COLO668 (cell line): ENCODE results near the gene SPI1.

Experiments used
- DNase-seq: peaks from one replicate; lab custom pipeline; 2025; ENCODE audit not compliant: unreplicated experiment; lab: John Stamatoyannopoulos, UW

Gene SPI1

DNA sequence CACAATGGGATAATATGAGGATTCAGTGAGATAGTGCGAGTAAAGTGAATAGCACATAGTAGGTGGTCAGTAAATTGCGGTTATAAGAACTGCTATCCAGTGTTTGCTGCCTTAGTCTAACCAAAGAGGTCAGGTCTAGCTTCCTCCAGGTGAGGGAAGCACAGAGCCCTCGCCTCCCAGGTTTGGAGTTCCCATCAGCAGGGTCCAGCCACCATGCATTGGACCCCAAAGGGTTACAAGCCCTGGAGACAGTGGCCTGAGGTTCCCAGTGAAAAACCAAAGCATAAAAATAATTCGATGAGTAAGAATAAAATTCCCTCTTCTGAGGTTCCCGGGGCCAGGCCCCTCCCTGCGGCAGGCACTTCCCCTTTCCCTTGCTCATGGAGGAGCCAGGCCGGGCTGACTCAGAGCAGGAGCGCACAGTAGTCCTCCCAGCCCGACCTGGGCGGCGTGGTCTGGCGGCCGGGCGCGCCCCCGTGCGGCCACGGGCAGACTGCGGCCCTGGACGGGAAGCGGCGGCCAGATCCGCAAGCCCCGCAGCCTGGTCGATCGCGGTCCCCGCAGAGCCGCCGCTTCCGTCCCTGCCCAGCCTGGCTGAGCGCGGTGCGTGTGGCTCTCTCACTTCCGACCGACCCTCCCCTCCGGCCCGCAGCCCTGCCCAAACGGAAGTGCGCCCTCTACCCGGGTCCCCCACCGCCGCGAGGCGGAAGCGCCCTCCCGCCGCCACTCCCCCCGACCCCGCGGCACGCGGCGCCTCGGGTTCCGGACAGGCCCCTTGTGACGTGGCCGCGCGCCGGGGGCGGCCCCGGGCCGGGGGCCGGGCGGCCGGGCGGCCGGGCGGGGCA lies 29.6 kb upstream of the SPI1 start, which contains the start of gene SLC39A13:
TSS of gene SLC39A13 (plus strand) at position 845 of the 845 bp plus-strand sequence. CDS start 1,505 bp downstream, outside the sequence.
- peak; percentile 97 for DNase-seq

DNA sequence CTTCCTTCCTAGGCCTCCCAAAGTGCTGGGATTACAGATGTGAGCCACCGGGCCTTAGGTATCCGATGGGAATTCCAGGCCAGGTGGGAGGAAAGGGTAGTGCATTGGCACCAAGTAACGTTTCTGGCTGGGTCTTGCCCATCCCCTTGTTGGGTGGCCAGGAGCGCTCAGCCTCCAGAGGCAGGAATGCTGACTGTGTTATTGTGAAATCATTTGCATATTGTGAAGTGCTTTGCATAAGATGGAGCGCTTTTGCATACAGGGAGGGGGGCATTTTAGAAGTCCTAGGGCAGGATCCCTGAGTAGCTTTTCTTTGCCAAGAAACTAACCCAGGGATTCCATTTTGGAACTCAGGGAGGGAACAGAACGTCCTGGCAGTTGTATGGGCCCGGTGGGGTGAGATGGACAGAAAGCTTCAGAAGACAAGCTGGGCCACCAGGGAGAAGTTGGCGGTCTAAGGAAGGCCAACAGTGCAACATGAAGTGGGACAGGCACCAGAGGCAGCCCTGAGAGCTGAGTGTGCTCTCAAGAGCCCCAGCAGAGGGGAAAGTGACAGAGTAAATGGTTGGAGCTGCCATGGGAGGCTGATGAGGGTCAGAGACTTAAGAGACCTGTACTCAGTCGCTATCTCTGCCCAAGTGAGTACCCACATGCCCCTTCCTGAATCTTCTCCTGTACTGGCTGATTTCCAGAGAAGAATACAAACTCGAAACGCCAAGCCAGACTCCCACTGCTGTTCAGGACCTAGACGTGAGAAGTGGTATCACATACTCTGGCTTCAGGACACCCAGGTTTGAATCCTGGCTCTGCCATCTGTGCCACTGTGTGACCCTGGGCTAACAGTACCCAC lies 28.8 kb upstream of the SPI1 start:
- no peak for DNase-seq

DNA sequence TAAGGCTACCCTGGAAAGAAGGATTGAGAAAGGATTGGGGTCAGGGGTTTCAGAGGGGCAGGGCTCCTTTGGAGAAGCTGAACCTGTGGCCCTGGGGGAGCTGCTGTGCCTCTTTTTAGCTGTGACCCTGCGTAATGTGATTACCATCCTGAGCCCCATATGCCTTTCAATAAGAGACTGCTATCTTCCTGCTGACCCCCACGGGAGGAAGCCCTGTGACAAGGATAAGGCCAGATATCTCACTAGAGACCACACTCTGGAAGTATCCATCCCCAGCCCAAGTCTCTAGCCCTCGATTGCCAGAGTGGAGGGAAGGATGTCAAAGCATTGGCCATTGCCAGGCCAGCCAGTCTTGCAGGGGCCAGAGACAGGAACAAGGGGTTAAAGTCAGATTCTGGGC lies 25.2 kb upstream of the SPI1 start:
- no peak for DNase-seq

DNA sequence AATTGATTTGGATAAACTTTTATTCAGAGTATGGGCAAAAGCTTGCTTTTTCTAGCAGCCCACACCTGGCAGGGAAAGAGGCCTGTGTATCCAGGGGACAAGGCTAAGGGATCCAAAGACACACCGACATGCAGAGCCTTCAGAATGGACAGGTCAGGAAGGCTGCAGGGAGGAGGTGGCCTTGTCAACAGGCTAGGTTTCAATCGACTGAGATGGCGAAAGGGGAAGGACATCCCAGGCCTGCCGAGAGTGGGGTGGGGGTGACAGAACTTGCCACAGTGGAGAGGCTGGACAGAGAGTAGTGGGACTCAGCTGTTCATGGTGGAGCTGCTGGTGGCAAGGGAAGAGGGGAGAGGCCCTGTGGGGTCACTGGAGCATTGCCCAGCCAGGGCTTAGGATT lies 24.8 kb upstream of the SPI1 start:
- DNase-seq = no peak

DNA sequence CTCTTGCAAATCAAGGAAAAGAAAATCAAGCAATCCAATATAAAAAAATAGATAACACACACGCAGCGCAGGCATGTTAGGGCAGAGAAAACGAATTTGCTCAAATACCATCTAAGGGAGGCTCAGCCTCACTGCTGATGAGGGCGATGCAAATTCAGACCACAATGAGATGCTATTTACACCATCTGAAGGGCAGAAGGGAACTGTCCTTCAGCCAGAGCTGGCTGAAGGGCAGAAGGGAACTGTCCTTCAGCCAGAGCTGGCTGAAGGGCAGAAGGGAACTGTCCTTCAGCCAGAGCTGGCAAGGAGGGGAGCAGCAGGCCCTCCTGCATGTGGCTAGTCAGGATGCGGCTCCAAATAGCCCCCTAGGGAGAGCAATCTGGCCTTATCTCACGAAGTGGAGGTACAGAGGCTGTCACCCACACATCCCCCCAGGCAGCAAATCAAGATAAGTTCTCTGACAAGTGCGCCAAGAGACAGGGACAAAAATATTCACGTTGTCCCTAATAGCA lies 22.5 kb upstream of the SPI1 start:
- DNase-seq = no peak

DNA sequence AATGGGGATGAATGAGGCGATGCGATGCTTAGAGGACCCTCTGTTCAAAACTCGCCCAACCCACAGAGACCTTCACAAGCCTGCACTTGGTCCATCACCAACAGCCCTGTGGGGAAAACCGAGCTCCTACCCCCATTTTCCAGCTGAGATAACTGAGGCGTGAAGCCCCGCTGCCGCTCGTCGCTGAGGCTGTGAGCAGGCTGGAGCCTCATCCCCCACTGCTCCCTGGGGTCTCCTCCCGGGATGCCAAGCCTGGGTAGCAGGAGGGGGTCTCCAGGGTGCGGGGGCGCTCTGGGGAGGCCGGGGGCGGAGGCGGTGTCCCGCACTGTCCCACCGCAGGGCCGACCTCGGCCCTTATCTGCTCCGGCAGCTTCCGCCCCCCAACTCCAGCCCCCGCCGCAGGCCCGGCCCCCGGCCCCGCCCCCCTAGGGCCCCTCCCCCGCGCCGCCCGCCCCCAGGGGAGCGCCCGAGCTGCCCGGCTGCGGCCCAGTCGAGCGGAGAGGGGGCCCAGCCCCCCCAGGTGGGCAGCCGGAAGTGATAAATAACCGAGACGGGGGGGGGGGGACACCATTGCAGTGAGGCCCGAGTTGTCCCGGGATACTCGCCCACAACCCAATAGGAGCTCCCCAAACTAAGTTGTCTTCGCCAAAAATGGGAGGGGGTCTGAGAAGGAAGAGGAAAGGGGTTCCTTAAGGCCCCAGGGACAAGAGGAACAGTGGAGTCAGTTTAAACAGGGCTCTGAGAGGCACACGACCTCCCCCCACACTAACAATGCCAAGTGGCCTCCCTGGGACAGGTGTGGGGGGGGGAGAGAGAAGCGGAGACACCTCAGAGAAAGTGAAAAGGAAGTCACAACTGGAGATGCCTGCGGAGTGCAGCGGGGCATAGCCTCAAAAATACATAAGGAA lies 21.8 kb upstream of the SPI1 start:
- no peak for DNase-seq

DNA sequence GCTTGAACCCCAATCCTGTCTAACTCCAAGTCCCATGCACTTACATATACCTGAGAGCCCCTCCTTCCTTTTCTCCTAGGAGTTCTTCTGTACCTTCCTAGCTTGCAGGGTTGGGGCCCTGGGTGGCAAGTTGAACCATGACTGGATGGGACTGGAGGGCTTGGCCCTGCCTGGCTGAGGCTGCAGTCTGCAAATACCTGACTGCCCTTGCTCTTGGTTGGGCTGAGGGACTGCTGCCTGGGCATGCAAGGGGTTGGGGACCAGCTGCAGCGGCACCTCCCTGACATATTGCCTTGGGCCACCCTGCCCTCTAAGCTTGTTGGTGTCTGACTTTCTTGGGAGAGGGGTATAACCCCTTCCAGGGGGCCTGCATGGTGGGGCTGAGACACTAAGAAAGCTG lies 20.2 kb upstream of the SPI1 start:
- DNase-seq = no peak

DNA sequence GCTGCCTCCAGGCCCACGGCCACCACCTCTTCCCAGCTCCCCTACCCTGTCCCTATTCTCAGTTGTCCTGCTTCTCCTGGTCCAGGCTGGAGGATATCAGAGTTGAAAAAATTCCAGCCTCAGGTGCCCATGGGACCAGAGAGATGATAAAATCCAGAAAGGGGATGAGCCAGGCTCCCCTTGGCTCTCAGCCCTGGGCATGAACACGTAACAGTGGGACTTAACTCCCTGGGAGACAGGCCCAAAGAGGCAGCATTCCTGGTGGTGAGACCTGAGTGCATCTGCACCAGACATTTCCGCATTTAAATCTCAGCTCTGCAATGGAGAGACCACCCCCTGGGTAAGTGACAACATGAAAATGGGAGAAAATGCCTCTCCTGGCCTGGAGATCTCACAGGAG lies 19.7 kb upstream of the SPI1 start:
- no peak for DNase-seq

DNA sequence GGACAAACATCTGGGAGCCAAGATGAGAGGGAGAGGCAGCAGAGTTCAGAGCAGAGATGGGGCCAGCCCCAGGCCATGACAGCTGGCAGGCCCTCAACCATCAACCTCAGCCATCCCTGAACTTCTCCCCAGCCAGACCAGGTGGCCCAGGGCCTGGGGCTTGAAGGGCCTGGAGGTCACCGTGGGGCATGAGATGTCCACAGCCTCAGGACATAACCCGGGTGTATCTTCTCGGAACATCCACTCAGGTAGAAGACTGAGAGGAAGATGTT lies 17.6 kb upstream of the SPI1 start:
- no peak for DNase-seq

DNA sequence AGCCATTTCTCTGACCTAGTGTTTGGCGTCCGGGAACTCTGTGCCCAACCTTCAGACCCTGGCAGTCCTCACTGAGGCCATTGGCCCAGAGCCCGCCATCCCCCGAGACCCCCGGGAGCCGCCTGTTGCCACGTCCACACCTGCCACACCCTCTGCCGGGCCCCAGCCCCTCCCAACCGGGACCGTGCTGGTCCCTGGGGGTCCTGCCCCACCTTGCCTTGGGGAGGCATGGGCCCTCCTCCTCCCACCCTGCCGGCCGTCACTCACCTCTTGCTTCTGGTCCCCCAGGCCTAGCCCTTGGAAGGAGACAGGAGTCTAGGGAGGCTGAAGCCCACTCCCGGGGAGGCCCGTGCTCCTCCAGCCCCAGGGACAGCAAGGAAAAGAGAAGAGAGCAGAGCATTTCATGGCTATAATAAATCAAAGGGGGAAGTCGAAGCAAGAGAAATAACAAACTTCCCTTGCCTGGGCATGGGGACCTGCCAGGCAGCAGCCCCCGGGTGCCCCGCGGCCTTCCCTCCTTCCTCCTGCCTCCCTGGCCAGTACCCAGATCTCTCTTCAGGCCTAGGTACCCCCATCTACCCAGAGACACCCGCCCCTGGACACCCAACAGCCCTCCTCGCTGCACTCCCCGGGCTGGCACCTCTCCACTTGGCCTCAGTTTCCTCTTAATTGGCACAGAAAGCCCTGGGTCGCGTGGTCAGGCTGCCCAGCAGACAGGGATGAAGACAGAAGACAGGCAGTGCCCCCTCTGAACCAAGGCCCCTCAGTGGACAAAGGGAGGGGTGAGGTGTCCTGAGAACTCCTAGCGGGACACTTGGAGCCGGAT lies 17.1 kb upstream of the SPI1 start:
- DNase-seq = no peak

DNA sequence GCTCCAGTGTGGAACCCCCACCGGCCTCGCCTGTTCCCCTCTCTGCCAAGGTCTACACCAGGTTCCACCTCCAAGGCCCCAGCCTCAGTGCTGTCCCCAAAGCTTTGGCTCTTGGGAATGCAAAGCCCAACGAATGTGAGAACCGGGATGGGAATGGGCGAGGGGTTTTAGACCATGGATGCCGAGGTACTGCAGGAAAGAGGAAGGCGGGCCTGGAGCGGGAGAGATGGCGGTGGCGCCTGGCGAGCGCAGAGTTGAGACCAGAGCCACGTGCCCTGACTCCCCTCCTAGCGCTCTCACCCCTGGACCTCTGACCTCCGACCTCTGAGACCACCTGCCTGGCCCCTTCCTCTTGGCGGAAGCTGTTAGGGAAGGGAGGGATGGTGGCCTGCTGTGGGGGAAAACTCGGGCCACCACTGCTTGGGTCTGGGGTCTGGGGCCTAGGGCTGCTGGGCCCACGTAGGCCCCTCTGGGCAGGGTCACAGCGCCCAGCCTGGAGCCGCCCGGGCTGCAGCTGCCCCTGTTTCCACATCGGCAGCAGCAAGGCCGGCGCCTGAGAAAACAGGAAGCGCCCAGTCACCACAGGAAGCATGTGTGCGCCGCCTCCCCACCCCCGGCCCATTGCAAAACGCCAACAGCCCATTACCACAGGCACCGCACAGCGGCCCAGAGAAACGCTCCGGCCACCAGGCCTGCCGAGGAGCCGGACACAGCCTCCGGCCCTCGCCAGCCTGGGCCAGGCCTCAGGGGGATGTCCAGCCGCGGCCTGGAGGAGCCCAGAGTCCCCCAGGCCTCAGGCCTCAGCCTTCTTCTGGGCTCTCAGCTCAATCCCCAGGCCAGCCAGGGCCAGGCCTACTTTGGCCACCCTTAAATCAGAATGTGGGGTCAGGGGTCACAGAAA lies 16.2 kb upstream of the SPI1 start:
- no peak for DNase-seq

DNA sequence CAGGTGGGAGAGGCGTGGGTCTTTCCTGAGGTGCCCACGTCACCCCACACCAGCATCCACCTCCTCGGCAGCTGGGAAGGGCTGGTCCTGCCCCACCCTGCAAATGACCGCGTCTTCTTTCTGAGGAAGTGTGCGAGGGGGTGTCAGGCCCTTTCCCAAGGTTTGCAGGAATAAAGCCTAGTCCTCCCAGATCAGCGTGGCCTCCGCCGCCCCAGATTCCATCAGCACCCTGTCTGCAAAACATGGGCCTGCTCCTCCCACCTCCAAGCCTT lies 15.6 kb upstream of the SPI1 start:
- DNase-seq = no peak

DNA sequence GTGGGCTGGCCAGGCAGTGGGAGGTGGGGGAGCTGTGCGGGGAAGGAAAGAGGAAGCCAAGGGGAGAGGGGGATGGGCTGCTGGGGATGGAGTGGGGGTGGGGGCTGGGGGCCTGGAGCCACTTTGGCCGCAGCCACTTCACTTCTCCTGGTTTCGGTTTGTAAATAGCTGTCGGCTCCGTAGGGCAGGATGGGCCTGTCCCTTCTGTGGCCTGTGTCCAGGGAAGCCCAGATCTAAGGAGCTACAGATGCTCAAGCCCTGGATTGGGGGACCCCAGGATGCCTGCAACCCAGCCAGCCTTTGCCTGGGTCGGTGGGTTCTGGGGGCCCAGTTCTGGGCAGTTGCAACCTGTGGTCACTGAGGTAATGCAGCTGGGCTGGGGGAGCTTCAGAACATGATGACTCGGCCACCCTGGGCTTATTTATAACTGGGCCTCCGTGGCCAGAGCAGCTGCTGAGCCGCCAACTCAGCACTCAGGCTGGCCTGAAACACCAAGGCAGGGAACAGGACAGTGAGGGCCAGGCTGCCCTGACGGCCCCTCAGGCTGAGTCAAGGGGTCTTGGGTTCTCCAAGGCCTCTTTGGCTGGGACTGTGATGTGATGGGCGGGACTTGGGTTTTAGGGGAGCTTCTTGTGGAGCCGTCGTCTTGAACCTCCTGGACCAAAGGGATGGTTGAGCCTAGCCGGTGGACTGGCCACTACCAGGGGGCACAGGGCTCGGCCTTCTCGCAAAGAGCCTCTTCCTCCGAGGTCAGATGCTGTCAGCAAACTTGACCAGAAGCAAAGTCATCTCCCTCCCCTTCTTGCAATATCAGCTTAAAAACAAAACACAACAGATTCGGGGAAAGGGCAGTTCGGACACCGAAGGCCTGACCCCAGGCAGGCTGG lies 15.1 kb upstream of the SPI1 start:
- DNase-seq = no peak

DNA sequence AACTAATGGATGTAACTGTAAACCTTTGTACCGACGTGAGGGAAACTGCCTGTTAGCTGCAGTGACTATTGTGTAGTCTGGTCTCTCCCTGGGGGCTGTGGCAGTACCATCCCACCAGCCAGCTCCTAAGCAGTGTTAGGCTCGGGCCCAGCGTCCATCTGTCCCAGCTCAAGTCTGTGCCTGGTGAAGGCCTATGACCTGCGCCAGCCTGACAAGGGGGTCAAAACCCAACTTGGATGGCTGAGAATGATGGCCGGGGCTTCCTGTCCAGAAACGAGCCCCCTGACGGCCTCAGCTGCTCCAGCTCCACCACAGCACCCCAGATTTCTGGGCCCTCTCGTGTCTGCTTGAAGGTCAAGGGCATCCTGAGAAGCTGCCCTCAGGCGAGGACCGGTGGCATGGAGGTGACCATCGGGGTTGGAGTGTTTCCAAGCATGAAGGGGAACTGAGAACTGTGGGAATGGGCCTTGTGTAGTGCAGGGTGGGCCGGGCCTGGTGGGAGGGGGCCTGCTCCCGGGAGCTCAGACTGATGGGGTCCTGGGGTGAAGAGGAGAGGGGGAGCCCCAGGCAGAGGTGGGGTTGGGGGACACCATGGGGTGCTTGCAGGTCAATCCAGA lies 14.3 kb upstream of the SPI1 start:
- DNase-seq = no peak

DNA sequence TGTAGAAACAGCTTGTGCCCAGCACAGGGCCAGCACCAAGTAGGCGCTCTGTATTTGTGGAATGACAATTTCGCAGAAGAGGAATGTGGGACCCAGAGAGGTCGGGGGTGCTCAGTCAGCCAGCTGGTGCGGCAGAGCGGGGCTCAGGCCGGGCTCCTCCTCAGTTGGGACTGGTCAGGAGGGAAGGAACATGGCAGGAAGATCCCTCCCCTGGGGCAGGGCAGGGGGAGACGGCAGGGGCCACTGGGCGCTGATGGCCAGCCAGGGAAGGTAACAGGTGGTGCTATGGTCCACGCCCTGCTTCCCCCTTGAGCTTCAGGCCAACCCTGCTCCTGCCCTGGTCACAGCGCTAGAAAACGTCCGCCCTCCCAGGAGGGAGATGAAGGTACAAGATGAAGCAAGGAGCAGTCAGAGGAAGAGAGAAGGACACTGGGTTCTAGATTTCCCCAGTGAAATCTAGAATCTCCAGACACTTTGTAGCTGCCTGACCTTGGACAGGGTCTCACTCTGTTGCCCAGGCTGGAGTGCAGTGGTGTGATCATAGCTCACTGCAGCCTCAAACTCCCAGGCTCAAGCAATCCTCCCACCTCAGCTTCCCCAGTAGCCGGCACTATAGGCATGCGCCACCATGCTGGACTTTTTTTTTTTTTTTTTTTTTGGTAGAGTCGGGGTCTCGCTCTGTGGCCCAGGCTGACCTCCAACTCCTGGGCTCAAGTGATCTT lies 13.5 kb upstream of the SPI1 start:
- DNase-seq = no peak

DNA sequence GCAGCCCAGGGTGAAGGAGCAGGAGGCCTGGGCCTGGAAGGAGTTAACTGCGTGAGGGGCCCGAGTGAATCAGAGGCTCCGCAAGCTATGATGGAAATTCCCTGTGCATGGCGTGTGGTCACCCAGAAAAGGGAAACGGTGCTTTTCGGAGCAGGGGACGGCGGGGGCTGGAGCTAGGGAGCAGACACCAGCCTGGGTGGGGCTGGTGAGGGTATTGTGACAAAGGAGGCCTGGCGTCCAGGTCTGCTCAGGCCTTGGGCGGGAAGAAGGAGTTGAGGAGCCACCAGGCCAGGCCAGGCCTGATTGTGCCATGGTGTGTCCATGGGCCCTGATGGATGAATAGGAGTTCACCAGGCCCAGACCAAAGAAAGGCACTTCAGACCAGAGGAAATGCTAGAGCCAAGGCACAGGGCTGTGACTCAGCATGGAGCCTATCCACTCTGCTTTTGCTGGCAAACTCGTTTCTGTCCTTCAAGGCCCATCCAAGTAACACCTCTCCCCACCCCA lies 12.8 kb upstream of the SPI1 start:
- DNase-seq = no peak

DNA sequence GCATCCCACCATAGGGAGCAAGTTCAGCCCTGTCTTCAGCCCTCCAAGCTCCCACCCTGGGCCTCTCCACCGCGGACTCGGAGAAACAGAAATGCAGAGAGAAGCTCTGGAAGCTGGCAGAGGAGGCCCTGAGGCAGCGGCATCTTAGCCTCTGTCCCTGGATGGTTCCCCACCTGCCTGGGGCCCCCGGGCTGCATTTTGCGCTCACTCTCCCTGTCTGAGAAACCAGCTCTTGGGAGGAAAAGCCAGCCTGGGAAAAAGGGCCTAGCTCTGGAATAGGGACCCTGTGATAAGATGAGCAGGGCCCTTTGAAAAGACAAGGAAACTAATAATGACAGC lies 12.0 kb upstream of the SPI1 start:
- no peak for DNase-seq
